CD4-positive, alpha-beta memory T cell (primary cell): ENCODE results near the gene NGEF. TPM values are rescaled to one million over a fixed set of nuclear protein-coding genes. Genes with fewer than 3 reads are reported as not detected.
"Not testable (repeated sequence)": the region's sequence is repeated elsewhere in the genome, so short reads cannot be mapped to it uniquely, and the experiment has no call there.

Experiments used
- CTCF ChIA-PET: fragments of 350-600 bp; sonication (Branson Sonifier 250); formaldehyde crosslinking; loops from one replicate; lab custom pipeline; 2021; ENCODE audit warnings: inconsistent platforms; ENCODE audit not compliant: partially characterized antibody; lab: Charles Lee
- POLR2A ChIA-PET: fragments of 350-600 bp; sonication (Branson Sonifier 250); formaldehyde crosslinking; loops from one replicate; lab custom pipeline; 2021; ENCODE audit not compliant: partially characterized antibody; lab: Charles Lee
- DNase-seq, 5 donors: peaks; one replicate each; pipeline versions ENCODE4 v3.0.0 to v3.0.0-alpha.2; 2020 to 2022; ENCODE audit warnings: mixed read lengths in 1 of 5
- H3K27ac ChIP-seq: one replicate; pipeline ENCODE4 v1.7.0; 2013; ENCODE audit warnings: low read depth, low read length
- H3K27me3 ChIP-seq: 2 replicates; pipeline ENCODE4 v1.7.0; 2013; ENCODE audit warnings: mild to moderate bottlenecking, low read length, moderate library complexity; ENCODE audit not compliant: insufficient read depth
- H3K36me3 ChIP-seq: 2 replicates; pipeline ENCODE4 v1.7.0; 2013; ENCODE audit warnings: mild to moderate bottlenecking, low read length, moderate library complexity; ENCODE audit not compliant: insufficient read depth
- H3K4me1 ChIP-seq: 2 replicates; pipeline ENCODE4 v1.7.0; 2013; ENCODE audit warnings: mild to moderate bottlenecking, low read length, moderate library complexity; ENCODE audit not compliant: insufficient read depth
- H3K4me3 ChIP-seq, 2 donors: one replicate each; pipeline ENCODE4 v1.7.0; 2013; ENCODE audit warnings: low read length in 2 of 2, mild to moderate bottlenecking in 1 of 2
- H3K9me3 ChIP-seq, 2 donors: one replicate each; pipeline ENCODE4 v1.7.0; 2013; ENCODE audit warnings: low read length in 2 of 2, control low read depth in 1 of 2; ENCODE audit not compliant: control insufficient read depth in 1 of 2
- H3K27ac Mint-ChIP-seq, 7 donors: one replicate each; pipeline ENCODE4 v1.8.0; 2020 to 2021; ENCODE audit warnings: mixed read lengths in 7 of 7, mild to moderate bottlenecking in 6 of 7, inconsistent platforms in 3 of 7, moderate library complexity in 3 of 7
- H3K27me3 Mint-ChIP-seq, 2 donors: one replicate each; pipeline ENCODE4 v1.8.0; 2020 to 2021; ENCODE audit warnings: mixed read lengths in 2 of 2
- H3K36me3 Mint-ChIP-seq, 2 donors: one replicate each; pipeline ENCODE4 v1.8.0; 2020 to 2021; ENCODE audit warnings: mixed read lengths in 2 of 2, inconsistent platforms in 1 of 2, mild to moderate bottlenecking in 1 of 2
- H3K4me1 Mint-ChIP-seq, 4 donors: one replicate each; pipeline ENCODE4 v1.8.0; 2020 to 2021; ENCODE audit warnings: mixed read lengths in 4 of 4, mild to moderate bottlenecking in 1 of 4
- H3K4me3 Mint-ChIP-seq, 8 donors: one replicate each; pipeline ENCODE4 v1.8.0; 2020 to 2021; ENCODE audit warnings: mixed read lengths in 8 of 8, mild to moderate bottlenecking in 7 of 8, moderate library complexity in 6 of 8, inconsistent platforms in 3 of 8
- H3K9me3 Mint-ChIP-seq, 8 donors: one replicate each; pipeline ENCODE4 v1.8.0; 2020 to 2021; ENCODE audit warnings: mixed read lengths in 8 of 8, mild to moderate bottlenecking in 5 of 8, inconsistent platforms in 3 of 8, moderate library complexity in 1 of 8
- intact Hi-C: fragments of 100-400 bp; cut with micrococcal nuclease; formaldehyde crosslinking; loops from one replicate; pipeline ENCODE4 v1.15.1; 2023
- polyA plus RNA-seq, 2 donors: library from polyadenylated mRNA; unstranded; fragments of 300-500 nt; fragmentation: Illumina TruSeq; gene quantifications; one replicate each; pipeline ENCODE4 v1.2.3, GENCODE V29; 2021
- total RNA-seq, 2 experiments: library from RNA; stranded (reverse); gene quantifications; one replicate each; pipeline ENCODE4 v1.2.3, GENCODE V29; 2021

The NGEF gene
- total and polyA plus RNA-seq, 4 experiments from 2014 or later: not detected

DNA sequence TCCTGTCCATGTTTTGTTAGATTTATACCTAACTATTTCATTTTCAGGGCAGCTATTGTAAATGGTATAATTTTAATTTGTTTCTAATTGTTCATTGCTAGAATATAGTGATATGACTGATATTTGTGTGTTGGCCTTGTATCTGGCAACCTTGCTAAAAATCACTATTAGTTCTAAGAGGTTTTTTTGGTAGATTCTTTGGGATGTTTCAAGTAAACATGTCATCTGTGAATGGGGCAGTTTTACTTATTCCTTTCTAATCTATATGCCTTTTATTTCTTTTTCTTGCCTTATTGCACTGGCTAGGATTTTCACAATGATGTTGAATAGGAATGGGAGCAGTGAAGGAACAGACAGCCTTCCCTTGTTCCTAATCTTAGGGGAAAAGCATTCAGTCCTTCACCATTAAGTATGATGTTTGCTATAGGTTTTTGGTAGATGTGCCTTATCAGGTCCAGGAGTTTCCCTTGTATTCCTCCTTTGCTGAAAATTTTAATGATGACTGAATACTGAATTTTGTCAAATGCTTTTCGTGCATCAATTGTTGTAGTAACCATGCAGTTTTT lies 101.3 kb downstream of the NGEF start:
- intact Hi-C loops: no loop called here
- no peaks in the 10 kb centered on the region for H3K4me1 Mint-ChIP-seq
- H3K4me1 ChIP-seq: no peaks in the 10 kb centered on the region
- no peaks in the 10 kb centered on the region for H3K9me3 ChIP-seq
- H3K9me3 Mint-ChIP-seq: peaks cover 6 to 32% (median 24%) of the 10 kb centered on the region in 8 donors
- H3K4me3 Mint-ChIP-seq: no peak overlapping the region
- peaks cover 18 to 34% of the 10 kb centered on the region in 2 donors for H3K27me3 Mint-ChIP-seq
- CTCF ChIA-PET: no interaction called here
- H3K4me3 ChIP-seq: no peak overlapping the region
- no peak overlapping the region for H3K27ac ChIP-seq
- no peaks in the 10 kb centered on the region for H3K36me3 ChIP-seq
- no peak for DNase-seq
- no peak overlapping the region for H3K27ac Mint-ChIP-seq
- H3K27me3 ChIP-seq: no peaks in the 10 kb centered on the region
- POLR2A ChIA-PET: no interaction called here
- H3K36me3 Mint-ChIP-seq: no peaks in the 10 kb centered on the region

DNA sequence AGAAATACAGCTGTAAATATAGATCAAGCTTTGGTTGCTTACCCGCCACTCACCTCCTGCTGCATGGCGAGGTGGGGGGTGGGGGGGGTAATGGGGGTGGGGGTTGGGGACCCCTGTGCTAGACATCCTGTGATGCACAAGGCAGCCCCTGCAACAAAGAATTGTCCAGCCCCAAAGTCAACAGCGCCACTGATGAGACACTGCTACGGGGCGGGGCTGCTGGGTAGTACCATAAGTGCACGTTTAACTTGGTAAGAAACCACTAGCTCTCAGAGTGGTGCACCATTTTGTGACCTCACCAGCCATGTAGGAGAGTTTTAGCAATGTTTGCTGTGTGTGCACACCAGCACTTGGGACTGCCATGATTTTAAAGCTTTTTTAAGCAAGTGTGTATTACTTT lies 102.7 kb downstream of the NGEF start:
- no peaks in the 10 kb centered on the region for H3K36me3 Mint-ChIP-seq
- CTCF ChIA-PET: no interaction called here
- POLR2A ChIA-PET: no interaction called here
- no peaks in the 10 kb centered on the region for H3K4me1 Mint-ChIP-seq
- Histone ChIP-seq H3K9me3 (no peaks in the 10 kb centered on the region), H3K27me3 (no peaks in the 10 kb centered on the region), H3K36me3 (no peaks in the 10 kb centered on the region), H3K4me3 (no peak overlapping the region), H3K4me1 (no peaks in the 10 kb centered on the region), H3K27ac (no peak overlapping the region)
- peaks cover 15 to 28% of the 10 kb centered on the region in 2 donors for H3K27me3 Mint-ChIP-seq
- intact Hi-C loops: no loop called here
- H3K27ac Mint-ChIP-seq: no peak overlapping the region
- DNase-seq: no peak
- no peak overlapping the region for H3K4me3 Mint-ChIP-seq
- peaks cover 6 to 32% (median 24%) of the 10 kb centered on the region in 8 donors for H3K9me3 Mint-ChIP-seq

DNA sequence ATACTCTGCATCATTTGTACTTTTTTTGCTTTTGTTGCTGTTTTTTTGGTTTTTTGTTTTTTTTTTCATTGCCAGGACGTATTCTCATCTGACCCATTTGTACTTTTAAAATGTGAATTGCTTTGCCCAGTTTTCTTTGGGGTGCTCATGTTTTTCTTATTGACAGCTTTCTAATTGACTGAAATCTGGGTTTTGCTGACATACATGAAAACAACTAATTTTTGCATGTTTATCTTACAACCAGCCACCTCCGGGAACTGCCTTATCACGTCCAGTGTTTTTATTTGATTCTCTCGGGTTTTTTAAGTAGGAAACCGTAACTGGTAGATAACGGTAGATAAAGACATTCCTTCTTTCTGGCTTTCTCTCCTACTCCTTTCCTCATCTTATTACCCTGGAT lies 104.4 kb downstream of the NGEF start:
- H3K27ac ChIP-seq: no peak overlapping the region
- H3K9me3 ChIP-seq: no peaks in the 10 kb centered on the region
- Mint-ChIP-seq H3K27ac (no peak overlapping the region), H3K27me3 (peaks cover 13 to 18% of the 10 kb centered on the region in 2 donors), H3K4me1 (no peaks in the 10 kb centered on the region), H3K4me3 (no peak overlapping the region), H3K9me3 (peaks cover 6 to 32% (median 24%) of the 10 kb centered on the region in 8 donors), H3K36me3 (no peaks in the 10 kb centered on the region)
- intact Hi-C loops: no loop called here
- ChIA-PET POLR2A (no interaction called here), CTCF (no interaction called here)
- H3K4me1 ChIP-seq: no peaks in the 10 kb centered on the region
- no peaks in the 10 kb centered on the region for H3K36me3 ChIP-seq
- H3K27me3 ChIP-seq: no peaks in the 10 kb centered on the region
- H3K4me3 ChIP-seq: no peak overlapping the region
- DNase-seq: no peak

DNA sequence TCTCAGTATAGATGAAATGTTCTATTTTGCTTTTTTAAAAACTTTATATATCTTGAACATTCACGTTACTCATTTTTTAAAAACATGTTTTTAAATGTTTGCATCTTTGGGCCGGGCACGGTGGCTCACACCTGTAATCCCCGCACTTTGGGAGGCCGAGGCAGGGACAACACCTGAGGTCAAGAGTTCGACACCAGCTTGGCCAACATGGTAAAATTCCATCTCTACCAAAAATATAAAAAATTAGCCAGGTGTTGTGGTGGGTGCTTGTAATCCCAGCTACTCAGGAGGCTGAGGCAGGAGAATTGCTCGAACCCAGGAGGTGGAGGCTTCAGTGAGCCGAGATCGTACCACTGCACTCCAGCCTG lies 105.4 kb downstream of the NGEF start:
- H3K36me3 ChIP-seq, intact Hi-C loops, DNase-seq, H3K9me3 ChIP-seq, H3K36me3 Mint-ChIP-seq, H3K4me1 Mint-ChIP-seq, POLR2A ChIA-PET, H3K4me3 Mint-ChIP-seq, H3K27me3 ChIP-seq, H3K4me3 ChIP-seq, H3K4me1 ChIP-seq, H3K27ac ChIP-seq, H3K27ac Mint-ChIP-seq, CTCF ChIA-PET: not testable (repeated sequence)
- H3K9me3 Mint-ChIP-seq: peaks cover 6 to 29% (median 19%) of the 10 kb centered on the region in 8 donors
- peaks cover 13 to 18% of the 10 kb centered on the region in 2 donors for H3K27me3 Mint-ChIP-seq

DNA sequence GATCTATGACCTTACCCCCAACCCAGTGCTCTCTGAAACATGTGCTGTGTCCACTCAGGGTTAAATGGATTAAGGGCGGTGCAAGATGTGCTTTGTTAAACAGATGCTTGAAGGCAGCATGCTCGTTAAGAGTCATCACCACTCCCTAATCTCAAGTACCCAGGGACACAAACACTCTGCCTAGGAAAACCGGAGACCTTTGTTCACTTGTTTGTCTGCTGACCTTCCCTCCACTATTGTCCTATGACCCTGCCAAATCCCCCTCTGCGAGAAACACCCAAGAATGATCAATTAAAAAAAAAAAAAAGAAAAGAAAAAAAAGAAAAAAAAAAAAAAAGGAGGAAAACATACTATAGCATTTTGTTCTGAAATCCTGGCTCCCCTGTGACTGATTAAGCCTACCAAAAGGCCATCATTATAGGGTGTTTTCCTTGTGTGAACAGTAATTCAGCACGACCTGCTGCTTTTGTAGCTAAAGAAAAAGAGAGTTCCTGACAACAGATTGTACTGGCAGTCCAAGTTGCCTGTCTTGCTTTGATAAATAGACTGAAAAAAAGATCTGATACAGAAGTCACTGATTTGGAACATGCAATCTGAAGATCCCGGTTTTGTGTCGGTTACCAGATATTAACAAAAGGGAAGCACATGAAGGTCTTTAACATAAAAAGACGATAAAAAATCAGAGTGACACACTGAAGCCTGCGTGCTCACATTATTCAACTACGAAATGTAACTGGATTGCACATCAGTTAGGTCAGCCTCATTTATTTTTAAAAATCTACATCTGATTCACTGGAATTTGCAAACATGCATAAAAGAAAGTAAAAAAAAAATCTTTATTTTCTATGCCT lies 106.0 kb downstream of the NGEF start:
- H3K36me3 Mint-ChIP-seq, DNase-seq, intact Hi-C loops: not testable (repeated sequence)

DNA sequence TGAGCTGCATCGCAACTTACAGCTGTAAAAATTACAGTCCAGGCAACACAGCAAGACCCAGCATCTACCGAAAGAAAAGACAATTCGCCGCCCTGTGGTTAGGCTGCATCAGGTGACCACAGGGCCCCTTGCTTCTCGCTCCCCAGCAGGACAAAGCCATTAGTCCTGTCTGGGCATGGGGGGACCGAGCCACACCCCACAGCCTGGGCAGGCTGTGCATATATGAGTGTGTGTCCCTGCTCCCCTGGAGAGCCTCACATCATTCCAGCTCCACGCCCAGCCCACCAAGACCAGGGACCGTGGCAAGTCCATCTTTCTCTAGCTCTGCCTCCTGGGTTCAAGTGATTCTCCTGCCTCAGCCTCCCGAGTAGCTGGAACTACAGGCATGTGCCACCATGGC lies 109.1 kb downstream of the NGEF start:
- no peak for DNase-seq
- ChIA-PET POLR2A (no interaction called here), CTCF (no interaction called here)
- no peak overlapping the region for H3K27ac ChIP-seq
- H3K4me1 ChIP-seq: no peaks in the 10 kb centered on the region
- H3K4me3 ChIP-seq: no peak overlapping the region
- Mint-ChIP-seq H3K27me3 (no peaks in the 10 kb centered on the region), H3K4me1 (no peaks in the 10 kb centered on the region), H3K9me3 (no peaks in the 10 kb centered on the region), H3K36me3 (no peaks in the 10 kb centered on the region), H3K27ac (no peak overlapping the region), H3K4me3 (no peak overlapping the region)
- no peaks in the 10 kb centered on the region for H3K36me3 ChIP-seq
- H3K27me3 ChIP-seq: no peaks in the 10 kb centered on the region
- H3K9me3 ChIP-seq: no peaks in the 10 kb centered on the region
- intact Hi-C loops: no loop called here

More for the DNA sequence above, 106.0 kb downstream of the NGEF start:
- H3K4me3 Mint-ChIP-seq, H3K4me1 ChIP-seq, H3K27ac ChIP-seq, H3K36me3 ChIP-seq, CTCF ChIA-PET, H3K27ac Mint-ChIP-seq, H3K27me3 ChIP-seq, H3K4me3 ChIP-seq, POLR2A ChIA-PET, H3K9me3 ChIP-seq, H3K4me1 Mint-ChIP-seq: not testable (repeated sequence)
- Mint-ChIP-seq H3K27me3 (peaks cover 13 to 18% of the 10 kb centered on the region in 2 donors), H3K9me3 (peaks cover 5 to 23% (median 14%) of the 10 kb centered on the region in 8 donors)

DNA sequence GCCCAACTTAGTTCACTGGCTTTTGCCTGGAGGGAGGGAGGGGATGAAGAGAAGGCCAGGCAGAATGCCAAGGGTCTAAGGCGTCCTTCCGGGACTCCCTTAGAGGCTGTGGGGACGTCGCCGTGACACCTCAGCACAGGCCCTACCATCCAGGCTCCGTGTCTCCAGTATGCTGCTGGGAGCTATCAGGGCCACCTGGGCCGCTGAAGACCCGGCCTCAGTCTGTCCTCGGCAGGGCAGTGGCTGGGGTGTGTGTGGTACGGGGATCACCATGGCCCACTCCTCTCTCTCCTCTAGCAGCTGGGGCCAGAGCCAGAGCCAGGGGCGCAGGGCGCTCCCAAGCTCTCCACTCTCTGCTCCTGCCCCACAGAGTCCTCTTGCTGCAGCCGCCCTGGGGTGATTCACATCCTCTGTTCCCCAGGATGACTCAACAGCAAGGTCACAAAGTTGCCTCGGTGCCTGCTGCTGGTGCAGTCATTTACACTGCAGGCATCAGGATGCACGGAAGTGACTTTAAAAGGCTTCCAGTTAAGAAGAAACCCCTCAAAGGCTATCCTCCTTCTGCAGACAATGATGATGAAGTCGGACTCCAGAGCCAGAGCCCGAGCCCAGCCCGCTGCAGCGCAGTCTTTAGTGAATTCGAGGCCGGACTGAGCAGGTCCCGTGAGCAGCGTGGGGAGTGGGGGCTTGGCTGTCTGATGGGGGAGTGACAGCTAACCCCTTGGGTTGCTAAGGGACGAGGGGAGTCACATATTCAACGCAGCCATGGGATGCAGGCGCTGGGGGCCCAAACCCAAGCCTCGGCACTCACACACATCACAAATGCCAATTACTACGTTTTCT lies 111.1 kb downstream of the NGEF start:
- intact Hi-C loops: no loop called here
- Histone ChIP-seq H3K36me3 (no peaks in the 10 kb centered on the region), H3K9me3 (no peaks in the 10 kb centered on the region), H3K4me1 (no peaks in the 10 kb centered on the region), H3K27ac (no peak overlapping the region), H3K4me3 (no peak overlapping the region), H3K27me3 (no peaks in the 10 kb centered on the region)
- Mint-ChIP-seq H3K27me3 (no peaks in the 10 kb centered on the region), H3K4me3 (no peak overlapping the region), H3K4me1 (no peaks in the 10 kb centered on the region), H3K9me3 (no peaks in the 10 kb centered on the region), H3K27ac (no peak overlapping the region), H3K36me3 (no peaks in the 10 kb centered on the region)
- no peak for DNase-seq
- POLR2A ChIA-PET: no interaction called here
- CTCF ChIA-PET: no interaction called here
